Ovary (tissue), 9 donors: ENCODE data around the gene TTC23. TPM values are rescaled to one million over a fixed set of nuclear protein-coding genes. Genes with fewer than 3 reads are reported as not detected.

Experiments used
- DNase-seq, 5 donors: peaks; one replicate each; pipeline ENCODE4 v3.0.0-alpha.2; 2019 to 2020
- H3K27ac ChIP-seq, 2 donors: fragments of 200-600 bp; one replicate each; pipeline versions ENCODE4 v1.5.1 to v1.8.0; 2019 to 2022
- H3K27me3 ChIP-seq: fragments of 200-600 bp; one replicate; pipeline ENCODE4 v1.8.0; 2022
- H3K36me3 ChIP-seq: fragments of 200-600 bp; sonication (generic); one replicate; pipeline ENCODE4 v1.5.1; 2019
- H3K4me1 ChIP-seq: one replicate; pipeline ENCODE4 v1.8.1; 2013; ENCODE audit warnings: mild to moderate bottlenecking, moderate library complexity; ENCODE audit not compliant: insufficient read depth
- H3K4me3 ChIP-seq: fragments of 200-600 bp; sonication (generic); one replicate; pipeline ENCODE4 v1.5.1; 2017
- H3K9me3 ChIP-seq, 2 donors: fragments of 200-600 bp in 1 of 2; sonication (generic) in 1 of 2; one replicate each; pipeline versions ENCODE4 v1.5.1 to v1.8.1; 2013 to 2019; ENCODE audit warnings: mild to moderate bottlenecking in 1 of 2, moderate library complexity in 1 of 2
- CTCF ChIP-seq, 3 donors: fragments of 450-650 bp in 2 of 3; fragments of 200-600 bp in 1 of 3; IDR thresholded peaks; one replicate each; pipeline versions ENCODE4 v1.5.1 to v1.8.0; 2016 to 2022; ENCODE audit warnings: antibody characterized with exemption in 3 of 3, mild to moderate bottlenecking in 1 of 3
- EP300 ChIP-seq: sonication (generic); formaldehyde crosslinking; IDR thresholded peaks from one replicate; pipeline ENCODE4 v1.6.1; 2017; ENCODE audit warnings: antibody characterized with exemption
- POLR2A ChIP-seq: fragments of 450-650 bp; IDR thresholded peaks from one replicate; pipeline ENCODE4 v1.6.1; 2017; ENCODE audit warnings: antibody characterized with exemption, mild to moderate bottlenecking, moderate library complexity
- WGBS, 3 donors: extraction: QIAGEN DNeasy Blood & Tissue Kit in 1 of 3; methylation state at CpG; one replicate each; pipeline versions ENCODE4 v1.1.5 to v1.1.7; 2013 to 2017; 5-methylcytosine and 5-hydroxymethylcytosine counted together
- intact Hi-C, 4 donors: fragments of 100-400 bp; cut with DNase I; formaldehyde crosslinking; loops; one replicate each; pipeline versions ENCODE4 v1.11.0 to v1.15.1; 2022 to 2023
- polyA plus RNA-seq, 2 donors: library from polyadenylated mRNA; stranded (reverse); fragments of 200-250 nt in 1 of 2; fragments of 350-450 nt in 1 of 2; fragmentation: Illumina TruSeq in 1 of 2; extraction: RNeasy Lipid Tissue Mini Kit (QIAGEN cat#74804) in 1 of 2; gene quantifications; one replicate each; pipeline ENCODE4 v1.2.3, GENCODE V29; 2013 to 2014
- total RNA-seq, 7 donors: library from RNA; depleted of rRNA in 2 of 7; stranded (reverse); fragments of >200 nt in 2 of 7; fragmentation: NEBNext Ultra II Directional in 3 of 7; extraction: Animal tissue kit (Norgen Biotek cat#: 25700) in 3 of 7; gene quantifications; one replicate each; pipeline versions ENCODE4 v1.1.0 to v1.2.4, GENCODE V29; 2016 to 2023
- donor health status: DM: no; HTN: no; CAD: no; lungs with moderate emphysema.
- donor health status: DM: no; HTN: no; CAD: no.
- donor health status: Bipolar disorder and iron deficiency.
- donor health status: DM: yes; HTN: yes; CAD: no.
- donor health status: DM: no; HTN: no; CAD: no.
- donor health status: DM: yes; HTN: yes; CAD: no.

The TTC23 gene
- total and polyA plus RNA-seq, 9 donors = 15.9 to 35.8 (median 25.8) TPM

GRCh38 chr15:99172171-99172570, 77.2 kb downstream of the TTC23 start:
- Histone ChIP-seq H3K27ac (no peak overlapping the region), H3K4me1 (peaks cover 7% of the 10 kb centered on the region), H3K36me3 (no peaks in the 10 kb centered on the region), H3K9me3 (no peaks in the 10 kb centered on the region), H3K27me3 (no peaks in the 10 kb centered on the region), H3K4me3 (no peak overlapping the region)
- intact Hi-C loops = loop anchor here in 2 of 4 donors (5.0 to 10.0 kb wide), 2 partner anchors 65 to 1993 kb away; partner anchors contain the start of gene SYNM (in 1 of the 2)
- 97 to 99% (median 98%) methylated on average over 4 of the region's 4 CpGs for WGBS, 3 donors
- no peak for DNase-seq
- no peak for TF ChIP-seq EP300
- TF ChIP-seq POLR2A = no peak
- TF ChIP-seq CTCF (IDR thresholded peaks at IDR 0.05) = no peak

- 66 to 71% (median 68%) methylated on average over 7 of the region's 7 CpGs for WGBS, 3 donors
- H3K9me3 ChIP-seq = no peaks in the 10 kb centered on the region
- no peaks in the 10 kb centered on the region for H3K27me3 ChIP-seq
- H3K4me3 ChIP-seq = no peak overlapping the region
- peak overlapping the region; percentile 28 to 32 for H3K27ac ChIP-seq
- TF ChIP-seq EP300 (no peak), POLR2A (no peak), CTCF (IDR thresholded peaks at IDR 0.05) (no peak)
- DNase-seq = no peak
- H3K4me1 ChIP-seq = peaks cover 7% of the 10 kb centered on the region
- intact Hi-C loops = loop anchor here in 2 of 4 donors (5.0 to 10.0 kb wide), 2 partner anchors 63 to 1994 kb away; partner anchors contain the start of gene SYNM (in 1 of the 2)
- H3K36me3 ChIP-seq = no peaks in the 10 kb centered on the region
These were observed 78.8 kb downstream of the TTC23 start for GRCh38 chr15:99170476-99171065.

GRCh38 chr15:99169769-99170311, 79.5 kb downstream of the TTC23 start:
- peak overlapping the region in 1 of 2 donors; percentile 28 for H3K27ac ChIP-seq
- no peak for TF ChIP-seq POLR2A
- peaks cover under 1% of the 10 kb centered on the region for H3K4me1 ChIP-seq
- no peaks in the 10 kb centered on the region for H3K27me3 ChIP-seq
- intact Hi-C loops = loop anchor here in 2 of 4 donors (5.0 to 10.0 kb wide), 2 partner anchors 63 to 1995 kb away; partner anchors contain the start of gene SYNM (in 1 of the 2)
- DNase-seq = peak in 3 of 5 donors; percentile 28 to 42 (median 41)
- WGBS, 3 donors = 23 to 32% (median 29%) methylated on average over 10 of the region's 10 CpGs
- no peak overlapping the region for H3K4me3 ChIP-seq
- H3K9me3 ChIP-seq = no peaks in the 10 kb centered on the region
- no peaks in the 10 kb centered on the region for H3K36me3 ChIP-seq

- Histone ChIP-seq H3K4me3 (no peak overlapping the region), H3K36me3 (no peaks in the 10 kb centered on the region), H3K27ac (peak overlapping the region; percentile 28 to 36), H3K9me3 (no peaks in the 10 kb centered on the region), H3K4me1 (no peaks in the 10 kb centered on the region), H3K27me3 (no peaks in the 10 kb centered on the region)
- no peak for DNase-seq
- no peak for TF ChIP-seq CTCF (IDR thresholded peaks at IDR 0.05)
- TF ChIP-seq EP300 = no peak
- TF ChIP-seq POLR2A = no peak
- intact Hi-C loops = no loop called here
- WGBS, 3 donors = 90 to 94% (median 93%) methylated on average over 5 of the region's 5 CpGs
These were observed 80.5 kb downstream of the TTC23 start for GRCh38 chr15:99168601-99169580.
